Inferior parietal cortex (tissue), 1 donor: ENCODE results near the gene CDIPT.

Experiments
- DNase-seq: peaks from one replicate; pipeline ENCODE4 v3.0.0-alpha.2; 2016; ENCODE audit errors: extremely low spot score

The CDIPT gene

GRCh38 chr16:29810699-29811169, 52.3 kb downstream of the CDIPT start:
- no peak for DNase-seq

- no peak for DNase-seq
Observed at GRCh38 chr16:29809850-29810698, 53.0 kb downstream of the CDIPT start.

GRCh38 chr16:29809031-29809747, 53.8 kb downstream of the CDIPT start:
- no peak for DNase-seq
